ENCODE results near the gene CBLN3. TPM values are rescaled to one million over a fixed set of nuclear protein-coding genes. Genes with fewer than 3 reads are reported as not detected.

The CBLN3 gene
- total and polyA plus RNA-seq, 9 of the 15 experiments (the other 6 are each of a cell fraction or from before 2014, with no cell fraction given) = 0.05 to 0.59 (median 0.26) TPM; not detected in 1

GRCh38 chr14:24430143-24430681 lies 744 bp upstream of the CBLN3 start (continued):
- TF ChIP-seq ZNF644 (tag; IDR thresholded peaks at IDR 0.05; ENCODE audit: low read depth) = no peak
- no peak for TF ChIP-seq L3MBTL2 (IDR thresholded peaks at IDR 0.05)
- no peak for TF ChIP-seq JUND (IDR thresholded peaks at IDR 0.05; ENCODE audit: borderline replicate concordance, low read depth, low read length)
- TF ChIP-seq JUND (tag; IDR thresholded peaks at IDR 0.05; ENCODE audit: borderline replicate concordance, low read depth, low read length) = no peak
- no peak for TF ChIP-seq KDM1A (IDR thresholded peaks at IDR 0.05)
- no peak for TF ChIP-seq SRSF3 (IDR thresholded peaks at IDR 0.05; ENCODE audit: insufficient read depth, low read length)
- TF ChIP-seq SRF (CRISPR knock-in tag; IDR thresholded peaks at IDR 0.05) = no peak
- no peak for TF ChIP-seq MYBL2 (IDR thresholded peaks at IDR 0.05; ENCODE audit: low read depth)
- no peak for TF ChIP-seq MYBL2 (CRISPR knock-in tag; IDR thresholded peaks at IDR 0.05; ENCODE audit: borderline replicate concordance)
- TF ChIP-seq ZEB2 (IDR thresholded peaks at IDR 0.05) = no peak
- TF ChIP-seq DPF2 (IDR thresholded peaks at IDR 0.05) = no peak
- TF ChIP-seq POLR2AphosphoS5 (IDR thresholded peaks at IDR 0.05; ENCODE audit: control insufficient read depth, insufficient read depth, low read depth, low read length) = no peak
- TF ChIP-seq IRF1 (CRISPR knock-in tag; IDR thresholded peaks at IDR 0.05; ENCODE audit: borderline replicate concordance) = no peak
- TF ChIP-seq CREB3L1 (IDR thresholded peaks at IDR 0.05; ENCODE audit: borderline replicate concordance, low read depth) = no peak
- no peak for TF ChIP-seq NELFE (IDR thresholded peaks at IDR 0.05; ENCODE audit: insufficient read depth, insufficient read length)
- TF ChIP-seq MYC (IDR thresholded peaks at IDR 0.05; ENCODE audit: low read depth, low read length) = no peak
- no peak for TF ChIP-seq MYC (CRISPR knock-in tag; IDR thresholded peaks at IDR 0.05; ENCODE audit: borderline replicate concordance, low read depth)
- no peak for TF ChIP-seq U2AF2 (optimal IDR thresholded peaks at IDR 0.05; ENCODE audit: low read depth, low read length)
- no peak for TF ChIP-seq ZNF398 (CRISPR knock-in tag; IDR thresholded peaks at IDR 0.05)
- TF ChIP-seq SMAD3 (CRISPR knock-in tag; conservative IDR thresholded peaks at IDR 0.05) = no peak
- TF ChIP-seq FOXK1 (CRISPR knock-in tag; IDR thresholded peaks at IDR 0.05; ENCODE audit: borderline replicate concordance) = peak; percentile 23; the same call in 1 of the 2 replicates
- TF ChIP-seq POLR3G (IDR thresholded peaks at IDR 0.05; ENCODE audit: extremely low read depth, insufficient read length, insufficient replicate concordance) = no peak
- TF ChIP-seq MNT (conservative IDR thresholded peaks at IDR 0.05) = peak; percentile 15 to 34; a peak in 1 of 4 replicates
- no peak for TF ChIP-seq ZNF143 (CRISPR knock-in tag; IDR thresholded peaks at IDR 0.05)
